Epithelial cell of esophagus (primary cell): ENCODE measurements around the gene FILIP1.

ENCODE experiments used
- DNase-seq: peaks from one replicate; pipeline ENCODE4 v3.0.0; 2010; ENCODE audit warnings: low read depth
- H3K4me3 ChIP-seq: 2 replicates; pipeline ENCODE4 v1.5.1; 2011; ENCODE audit warnings: mild to moderate bottlenecking, low read length, control low read depth
- TF ChIP-seq, protein P1 (sequence below): IDR thresholded peaks from 2 replicates; pipeline ENCODE4 v1.5.1; 2011; ENCODE audit warnings: low read depth, mild to moderate bottlenecking, low read length, control low read depth, inconsistent platforms; ENCODE audit not compliant: insufficient read depth; ENCODE audit errors: missing control alignments

Gene FILIP1

DNA sequence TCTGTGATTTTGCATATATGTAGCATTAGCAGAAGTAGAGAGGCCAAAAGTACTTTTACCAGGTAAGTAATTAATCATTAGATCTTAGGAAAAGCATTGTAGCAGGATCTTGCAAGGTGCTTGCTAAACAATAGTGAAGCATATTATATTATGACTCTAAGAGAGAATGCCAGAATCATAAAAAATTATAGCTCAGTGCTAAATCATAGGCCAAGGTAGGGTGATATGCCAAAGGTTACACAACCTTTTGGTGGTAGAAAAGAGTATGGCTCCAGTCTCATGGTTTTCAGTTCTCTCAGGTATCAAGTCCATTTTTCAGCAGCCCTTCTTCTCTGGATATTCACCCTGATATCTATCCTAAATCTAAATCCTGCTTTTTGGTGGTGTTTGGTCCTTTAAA, 192.1 kb downstream of the FILIP1 start:
- DNase-seq = no peak
- TF ChIP-seq, protein P1, sequence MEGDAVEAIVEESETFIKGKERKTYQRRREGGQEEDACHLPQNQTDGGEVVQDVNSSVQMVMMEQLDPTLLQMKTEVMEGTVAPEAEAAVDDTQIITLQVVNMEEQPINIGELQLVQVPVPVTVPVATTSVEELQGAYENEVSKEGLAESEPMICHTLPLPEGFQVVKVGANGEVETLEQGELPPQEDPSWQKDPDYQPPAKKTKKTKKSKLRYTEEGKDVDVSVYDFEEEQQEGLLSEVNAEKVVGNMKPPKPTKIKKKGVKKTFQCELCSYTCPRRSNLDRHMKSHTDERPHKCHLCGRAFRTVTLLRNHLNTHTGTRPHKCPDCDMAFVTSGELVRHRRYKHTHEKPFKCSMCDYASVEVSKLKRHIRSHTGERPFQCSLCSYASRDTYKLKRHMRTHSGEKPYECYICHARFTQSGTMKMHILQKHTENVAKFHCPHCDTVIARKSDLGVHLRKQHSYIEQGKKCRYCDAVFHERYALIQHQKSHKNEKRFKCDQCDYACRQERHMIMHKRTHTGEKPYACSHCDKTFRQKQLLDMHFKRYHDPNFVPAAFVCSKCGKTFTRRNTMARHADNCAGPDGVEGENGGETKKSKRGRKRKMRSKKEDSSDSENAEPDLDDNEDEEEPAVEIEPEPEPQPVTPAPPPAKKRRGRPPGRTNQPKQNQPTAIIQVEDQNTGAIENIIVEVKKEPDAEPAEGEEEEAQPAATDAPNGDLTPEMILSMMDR = no peak
- no peak overlapping the region for H3K4me3 ChIP-seq

DNA sequence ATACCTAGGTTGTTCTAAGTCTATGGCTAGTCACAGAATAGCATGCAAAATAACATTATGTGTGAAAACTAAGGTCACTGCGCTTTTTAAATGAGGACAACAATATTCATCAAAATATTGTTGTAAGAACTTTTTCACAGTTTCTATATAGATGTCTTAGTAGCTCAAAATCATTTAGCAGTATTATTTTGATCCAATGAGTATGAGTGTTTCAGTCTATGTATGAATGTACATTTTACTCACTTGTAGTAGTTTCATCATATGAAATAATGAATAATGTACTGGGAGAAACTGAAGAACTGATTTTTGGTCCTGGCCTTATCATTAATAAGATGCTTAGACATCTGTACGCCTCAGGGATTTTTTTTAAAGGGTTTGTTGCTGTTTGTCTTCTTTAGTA, 192.5 kb downstream of the FILIP1 start:
- DNase-seq = no peak
- TF ChIP-seq, protein P1 = no peak
- H3K4me3 ChIP-seq = no peak overlapping the region

DNA sequence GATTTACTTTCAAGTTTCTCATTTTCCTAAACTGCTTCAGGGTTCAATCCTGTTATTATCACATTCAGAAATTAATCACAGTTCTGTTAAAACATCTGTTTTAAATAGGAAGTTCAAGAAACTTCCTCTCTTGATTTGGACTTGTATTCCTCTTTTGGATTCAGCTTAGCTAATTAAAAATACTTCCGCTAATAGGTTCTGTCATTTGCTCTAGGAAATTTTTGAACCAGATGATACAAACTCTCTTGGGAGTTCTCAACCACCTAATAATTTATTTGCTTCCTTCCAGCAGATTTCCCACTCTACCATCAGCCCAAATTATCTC, 193.1 kb downstream of the FILIP1 start:
- TF ChIP-seq, protein P1 = no peak
- H3K4me3 ChIP-seq = no peak overlapping the region
- DNase-seq = no peak

DNA sequence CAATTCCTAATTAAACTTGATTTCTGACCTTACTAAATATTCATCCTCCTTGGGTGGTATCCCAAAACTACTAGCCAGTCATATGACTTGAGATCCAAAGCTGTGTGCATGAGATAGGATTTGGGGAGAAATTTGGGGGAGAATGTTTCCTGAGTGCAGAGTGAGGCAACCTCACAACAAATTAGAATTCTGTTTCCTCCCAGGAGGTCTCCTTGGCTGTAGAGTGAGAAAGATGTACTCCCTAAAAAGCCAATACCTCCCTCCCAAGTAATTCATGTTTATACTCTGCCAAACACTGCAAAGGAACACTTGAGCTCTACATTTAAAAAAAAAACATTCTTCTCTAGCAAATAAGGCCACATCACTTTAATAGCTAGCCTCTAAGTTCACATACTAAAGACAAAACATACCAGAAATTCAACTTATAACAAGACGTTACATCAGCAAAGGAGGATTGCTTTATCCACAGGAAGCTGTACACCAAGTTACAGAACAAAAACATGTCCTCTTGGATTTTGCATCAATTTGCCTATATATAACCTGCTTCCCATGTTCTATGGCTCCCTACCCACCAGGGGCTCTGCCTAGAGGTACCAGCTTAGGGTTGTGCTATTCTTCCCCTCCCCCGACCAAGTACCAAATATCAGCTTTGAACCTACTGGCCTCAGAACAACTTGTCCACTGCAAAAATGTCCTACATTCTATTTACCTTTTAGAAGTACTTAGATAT, 193.6 kb downstream of the FILIP1 start:
- TF ChIP-seq, protein P1 = no peak
- no peak overlapping the region for H3K4me3 ChIP-seq
- no peak for DNase-seq

DNA sequence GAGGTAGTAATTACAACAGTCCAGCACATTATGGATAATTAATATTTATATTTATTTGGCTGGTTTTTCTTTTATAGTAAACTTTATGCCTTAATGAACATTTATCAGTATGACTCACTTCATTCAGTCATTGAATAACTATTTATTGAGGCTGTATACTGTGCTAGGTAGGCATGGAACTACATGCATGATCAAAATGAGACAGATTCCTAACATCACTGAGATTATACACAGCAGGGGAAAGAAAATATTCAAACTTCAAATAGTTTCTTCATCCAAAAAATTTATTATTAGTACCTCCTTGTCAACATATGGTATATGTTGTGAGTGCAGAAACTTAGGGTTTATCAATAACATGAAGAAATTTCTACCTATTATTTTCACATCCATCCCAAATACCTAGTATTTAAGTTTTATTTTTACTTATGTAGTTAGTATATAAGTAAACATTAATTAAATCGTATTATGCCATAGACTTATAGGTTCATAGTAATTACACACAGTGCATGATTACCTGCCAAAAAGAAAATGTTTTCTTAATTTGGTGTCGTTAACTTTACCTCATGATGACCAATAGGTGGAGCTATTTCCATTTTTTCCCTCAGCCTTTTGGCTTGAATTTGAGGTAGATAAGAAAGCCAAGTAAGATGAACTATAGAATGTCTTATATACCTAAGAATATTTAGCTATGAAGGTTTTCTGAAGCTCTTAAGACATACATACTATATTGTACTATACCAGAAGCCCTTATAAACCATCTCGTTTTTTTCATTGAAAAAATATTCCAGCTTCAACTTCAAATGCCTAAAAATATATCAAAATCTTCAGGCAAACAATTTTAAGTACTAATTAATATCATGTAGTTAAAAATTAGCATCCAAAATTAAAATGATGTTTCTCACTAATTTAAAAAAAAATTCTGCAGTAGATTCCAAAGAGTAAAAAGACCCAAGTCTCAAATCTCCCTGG, 196.5 kb downstream of the FILIP1 start:
- TF ChIP-seq, protein P1 = peak; percentile 61
- H3K4me3 ChIP-seq = no peak overlapping the region
- DNase-seq = peak; percentile 70

DNA sequence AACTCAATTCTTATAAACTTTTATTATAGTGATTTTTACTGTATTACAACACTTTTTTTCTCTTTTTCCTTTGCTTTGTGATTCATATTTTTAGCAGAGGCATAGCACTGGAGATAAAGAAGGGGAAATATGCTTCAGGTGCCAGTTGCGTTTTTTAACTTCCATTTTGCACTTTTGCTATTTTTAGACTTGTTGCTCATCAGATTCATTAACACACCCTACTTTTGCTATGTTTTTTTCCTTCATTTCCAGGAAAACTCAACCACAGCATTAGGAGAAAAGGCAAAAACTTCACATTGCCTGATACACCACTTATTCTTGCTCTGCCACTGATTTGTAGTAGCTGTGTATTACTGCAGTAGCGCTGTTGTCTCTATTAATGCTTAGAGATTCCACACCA, 201.0 kb downstream of the FILIP1 start:
- DNase-seq = no peak
- TF ChIP-seq, protein P1 = no peak
- H3K4me3 ChIP-seq = no peak overlapping the region
